ENCODE data around the gene TMEM61.

GRCh38 chr1:54995013-54995760, 14.8 kb downstream of the TMEM61 start:
- TF ChIP-seq POLR2A (IDR thresholded peaks at IDR 0.05) = no peak
- TF ChIP-seq, protein P1, sequence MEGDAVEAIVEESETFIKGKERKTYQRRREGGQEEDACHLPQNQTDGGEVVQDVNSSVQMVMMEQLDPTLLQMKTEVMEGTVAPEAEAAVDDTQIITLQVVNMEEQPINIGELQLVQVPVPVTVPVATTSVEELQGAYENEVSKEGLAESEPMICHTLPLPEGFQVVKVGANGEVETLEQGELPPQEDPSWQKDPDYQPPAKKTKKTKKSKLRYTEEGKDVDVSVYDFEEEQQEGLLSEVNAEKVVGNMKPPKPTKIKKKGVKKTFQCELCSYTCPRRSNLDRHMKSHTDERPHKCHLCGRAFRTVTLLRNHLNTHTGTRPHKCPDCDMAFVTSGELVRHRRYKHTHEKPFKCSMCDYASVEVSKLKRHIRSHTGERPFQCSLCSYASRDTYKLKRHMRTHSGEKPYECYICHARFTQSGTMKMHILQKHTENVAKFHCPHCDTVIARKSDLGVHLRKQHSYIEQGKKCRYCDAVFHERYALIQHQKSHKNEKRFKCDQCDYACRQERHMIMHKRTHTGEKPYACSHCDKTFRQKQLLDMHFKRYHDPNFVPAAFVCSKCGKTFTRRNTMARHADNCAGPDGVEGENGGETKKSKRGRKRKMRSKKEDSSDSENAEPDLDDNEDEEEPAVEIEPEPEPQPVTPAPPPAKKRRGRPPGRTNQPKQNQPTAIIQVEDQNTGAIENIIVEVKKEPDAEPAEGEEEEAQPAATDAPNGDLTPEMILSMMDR (IDR thresholded peaks at IDR 0.05) = no peak
